ENCODE results near the gene VPS13D.

DNA sequence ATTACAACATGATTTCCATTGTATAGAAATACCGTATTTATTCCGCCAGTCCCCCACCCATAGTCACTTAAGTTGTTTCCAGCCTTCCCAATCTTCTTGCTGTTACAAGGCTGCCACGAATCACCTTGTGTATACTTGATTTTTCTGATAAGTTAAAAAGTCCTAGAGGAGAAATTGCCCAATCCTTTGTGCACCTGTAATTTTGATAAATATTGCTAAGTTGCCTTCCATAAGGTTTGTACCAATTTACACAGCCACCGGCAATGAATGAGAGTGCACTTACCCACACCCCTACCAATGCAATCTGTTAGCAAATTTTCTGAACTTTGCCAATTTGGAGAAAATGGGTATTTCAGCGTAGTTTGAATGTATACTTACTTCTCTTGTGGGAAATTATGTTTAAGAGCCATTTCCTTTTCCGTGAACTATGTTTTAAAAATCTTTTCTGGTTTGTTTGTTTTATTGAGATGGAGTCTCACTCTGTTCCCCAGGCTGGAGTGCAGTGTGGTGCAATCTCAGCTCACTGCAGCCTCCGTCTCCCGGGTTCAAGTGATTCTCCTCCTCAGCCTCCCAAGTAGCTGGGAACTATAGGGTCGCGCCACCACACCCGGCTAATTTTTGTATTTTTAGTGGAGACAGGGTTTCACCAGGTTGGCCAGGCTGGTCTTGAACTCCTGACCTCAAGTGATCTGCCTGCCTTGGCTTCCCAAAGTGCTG is 300.8 kb downstream of the VPS13D start:
- TF ChIP-seq, protein P1, sequence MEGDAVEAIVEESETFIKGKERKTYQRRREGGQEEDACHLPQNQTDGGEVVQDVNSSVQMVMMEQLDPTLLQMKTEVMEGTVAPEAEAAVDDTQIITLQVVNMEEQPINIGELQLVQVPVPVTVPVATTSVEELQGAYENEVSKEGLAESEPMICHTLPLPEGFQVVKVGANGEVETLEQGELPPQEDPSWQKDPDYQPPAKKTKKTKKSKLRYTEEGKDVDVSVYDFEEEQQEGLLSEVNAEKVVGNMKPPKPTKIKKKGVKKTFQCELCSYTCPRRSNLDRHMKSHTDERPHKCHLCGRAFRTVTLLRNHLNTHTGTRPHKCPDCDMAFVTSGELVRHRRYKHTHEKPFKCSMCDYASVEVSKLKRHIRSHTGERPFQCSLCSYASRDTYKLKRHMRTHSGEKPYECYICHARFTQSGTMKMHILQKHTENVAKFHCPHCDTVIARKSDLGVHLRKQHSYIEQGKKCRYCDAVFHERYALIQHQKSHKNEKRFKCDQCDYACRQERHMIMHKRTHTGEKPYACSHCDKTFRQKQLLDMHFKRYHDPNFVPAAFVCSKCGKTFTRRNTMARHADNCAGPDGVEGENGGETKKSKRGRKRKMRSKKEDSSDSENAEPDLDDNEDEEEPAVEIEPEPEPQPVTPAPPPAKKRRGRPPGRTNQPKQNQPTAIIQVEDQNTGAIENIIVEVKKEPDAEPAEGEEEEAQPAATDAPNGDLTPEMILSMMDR (IDR thresholded peaks at IDR 0.05; ENCODE audit: low read length), result no peak
- no peak for TF ChIP-seq EZH2 (optimal IDR thresholded peaks at IDR 0.05; ENCODE audit: low read depth, low read length)
